H9 (cell line): ENCODE measurements around the gene FBH1. TPM values are rescaled to one million over a fixed set of nuclear protein-coding genes. Genes with fewer than 3 reads are reported as not detected.

Experiments used
- DNase-seq: peaks from one replicate; pipeline ENCODE4 v3.0.0-alpha.2; 2017
- H2AFZ ChIP-seq: one replicate; pipeline ENCODE4 v1.6.1; 2013; ENCODE audit warnings: mild to moderate bottlenecking, low read length, control low read depth, moderate library complexity
- H2AK5ac ChIP-seq: 2 replicates; pipeline ENCODE4 v1.6.1; 2013; ENCODE audit warnings: low read length, control low read depth, mixed read lengths; ENCODE audit not compliant: insufficient read length
- H2BK120ac ChIP-seq: one replicate; pipeline ENCODE4 v1.6.1; 2013; ENCODE audit warnings: low read depth, mild to moderate bottlenecking, low read length, control low read depth, inconsistent platforms; ENCODE audit not compliant: poor library complexity, severe bottlenecking
- H2BK12ac ChIP-seq: 2 replicates; pipeline ENCODE4 v1.6.1; 2013; ENCODE audit warnings: low read length, control low read depth, mixed read lengths, low read depth; ENCODE audit not compliant: insufficient read length
- H2BK15ac ChIP-seq: 2 replicates; pipeline ENCODE4 v1.6.1; 2013; ENCODE audit warnings: low read depth, low read length, control low read depth
- H2BK20ac ChIP-seq: one replicate; pipeline ENCODE4 v1.6.1; 2013; ENCODE audit warnings: low read depth, mild to moderate bottlenecking, low read length, control low read depth, inconsistent platforms; ENCODE audit not compliant: poor library complexity, severe bottlenecking
- H2BK5ac ChIP-seq: 2 replicates; pipeline ENCODE4 v1.6.1; 2013; ENCODE audit warnings: low read length, control low read depth, mixed read lengths; ENCODE audit not compliant: insufficient read length
- H3K14ac ChIP-seq: 2 replicates; pipeline ENCODE4 v1.6.1; 2013; ENCODE audit warnings: low read length, control low read depth; ENCODE audit not compliant: insufficient read depth
- H3K18ac ChIP-seq: 2 replicates; pipeline ENCODE4 v1.6.1; 2013; ENCODE audit warnings: low read depth, mild to moderate bottlenecking, mixed read lengths, low read length, control low read depth; ENCODE audit not compliant: insufficient read length
- H3K23ac ChIP-seq: 2 replicates; pipeline ENCODE4 v1.6.1; 2013; ENCODE audit warnings: low read length, control low read depth, mixed read lengths, low read depth; ENCODE audit not compliant: insufficient read length
- H3K23me2 ChIP-seq: 2 replicates; pipeline ENCODE4 v1.6.1; 2013; ENCODE audit warnings: low read depth, mild to moderate bottlenecking, mixed read lengths, low read length, control low read depth; ENCODE audit not compliant: insufficient read length, poor library complexity, severe bottlenecking
- H3K27ac ChIP-seq: 2 replicates; pipeline ENCODE4 v1.5.1; 2013; ENCODE audit warnings: low read length, control low read depth, mixed read lengths, low read depth; ENCODE audit not compliant: insufficient read length
- H3K27me3 ChIP-seq: 2 replicates; pipeline ENCODE4 v1.6.1; 2013; ENCODE audit warnings: low read length, control low read depth, inconsistent platforms; ENCODE audit not compliant: insufficient read depth
- H3K4ac ChIP-seq: 2 replicates; pipeline ENCODE4 v1.6.1; 2013; ENCODE audit warnings: low read depth, mild to moderate bottlenecking, control low read depth, inconsistent platforms, low read length, moderate library complexity
- H3K4me1 ChIP-seq: 2 replicates; pipeline ENCODE4 v1.6.1; 2013; ENCODE audit warnings: low read length, control low read depth, inconsistent platforms; ENCODE audit not compliant: insufficient read depth
- H3K4me2 ChIP-seq: 2 replicates; pipeline ENCODE4 v1.6.1; 2013; ENCODE audit warnings: low read length, control low read depth, mixed read lengths; ENCODE audit not compliant: insufficient read length, insufficient read depth
- H3K56ac ChIP-seq: 2 replicates; pipeline ENCODE4 v1.6.1; 2013; ENCODE audit warnings: low read depth, mild to moderate bottlenecking, mixed read lengths, low read length, control low read depth; ENCODE audit not compliant: insufficient read length
- H3K79me1 ChIP-seq: 2 replicates; pipeline ENCODE4 v1.6.1; 2013; ENCODE audit warnings: low read depth, mild to moderate bottlenecking, moderate library complexity, low read length, control low read depth, inconsistent platforms; ENCODE audit not compliant: insufficient read depth, poor library complexity, severe bottlenecking
- H3K79me2 ChIP-seq: 2 replicates; pipeline ENCODE4 v1.6.1; 2013; ENCODE audit warnings: low read length, control low read depth, inconsistent platforms; ENCODE audit not compliant: insufficient read depth
- H3K9ac ChIP-seq: 2 replicates; pipeline ENCODE4 v1.6.1; 2013; ENCODE audit warnings: low read length, control low read depth, mixed read lengths; ENCODE audit not compliant: insufficient read length; ENCODE audit errors: extremely low read depth
- H3K9me3 ChIP-seq: one replicate; pipeline ENCODE4 v1.6.1; 2013; ENCODE audit warnings: low read depth, low read length, inconsistent platforms; ENCODE audit not compliant: control insufficient read depth
- H3T11ph ChIP-seq: one replicate; pipeline ENCODE4 v1.6.1; 2013; ENCODE audit warnings: mild to moderate bottlenecking, low read length, control low read depth, inconsistent platforms
- H4K20me1 ChIP-seq: one replicate; pipeline ENCODE4 v1.6.1; 2013; ENCODE audit not compliant: control insufficient read depth, insufficient read length, insufficient read depth
- H4K5ac ChIP-seq: 2 replicates; pipeline ENCODE4 v1.6.1; 2013; ENCODE audit warnings: low read depth, mild to moderate bottlenecking, mixed read lengths, low read length, control low read depth; ENCODE audit not compliant: insufficient read length
- H4K8ac ChIP-seq: replicated peaks from 2 replicates; pipeline ENCODE4 v1.6.1; 2013; ENCODE audit warnings: low read length, control low read depth, mixed read lengths, low read depth; ENCODE audit not compliant: insufficient read length
- H4K91ac ChIP-seq: 2 replicates; pipeline ENCODE4 v1.6.1; 2013; ENCODE audit warnings: low read depth, mild to moderate bottlenecking, moderate library complexity, mixed read lengths, low read length, control low read depth; ENCODE audit not compliant: insufficient read length
- H3K27ac Mint-ChIP-seq, 3 experiments: 2 replicates in 2 of 3; 3 replicates in 1 of 3; pipeline ENCODE4 v1.8.0; 2020 to 2021; ENCODE audit warnings: mixed read lengths in 3 of 3, mild to moderate bottlenecking in 1 of 3, moderate library complexity in 1 of 3
- H3K27me3 Mint-ChIP-seq: 2 replicates; pipeline ENCODE4 v1.8.0; 2021; ENCODE audit warnings: low read depth, mild to moderate bottlenecking, moderate library complexity, mixed read lengths
- H3K36me3 Mint-ChIP-seq, 3 experiments: 2 replicates in 2 of 3; 3 replicates in 1 of 3; pipeline ENCODE4 v1.8.0; 2020 to 2021; ENCODE audit warnings: low read depth in 3 of 3, mixed read lengths in 3 of 3; ENCODE audit not compliant: insufficient read depth in 1 of 3
- H3K4me1 Mint-ChIP-seq, 2 experiments: 2 replicates each; pipeline ENCODE4 v1.8.0; 2020; ENCODE audit warnings: mixed read lengths in 2 of 2
- H3K4me3 Mint-ChIP-seq, 2 experiments: 2 replicates in 1 of 2; 3 replicates in 1 of 2; pipeline ENCODE4 v1.8.0; 2020 to 2021; ENCODE audit warnings: mild to moderate bottlenecking in 2 of 2, mixed read lengths in 2 of 2, moderate library complexity in 1 of 2
- H3K9me3 Mint-ChIP-seq, 2 experiments: 2 replicates in 1 of 2; 3 replicates in 1 of 2; pipeline ENCODE4 v1.8.0; 2020; ENCODE audit warnings: mild to moderate bottlenecking in 2 of 2, mixed read lengths in 2 of 2, moderate library complexity in 1 of 2
- CTCF ChIP-seq: fragments of 200-600 bp; sonication (generic); conservative IDR thresholded peaks from 3 replicates; pipeline ENCODE4 v1.8.0; 2021; ENCODE audit warnings: antibody characterized with exemption, mild to moderate bottlenecking
- WGBS: extraction: QIAGEN DNeasy Blood & Tissue Kit; methylation state at CpG from one replicate; pipeline ENCODE4 v1.1.7; 2013; ENCODE audit warnings: missing lambda C conversion rate, low lambda C conversion rate, mixed read lengths; ENCODE audit not compliant: insufficient read length; ENCODE audit errors: extremely low coverage; 5-methylcytosine and 5-hydroxymethylcytosine counted together
- total RNA-seq: library from RNA; stranded (reverse); gene quantifications from 2 replicates; pipeline ENCODE4 v1.2.1, GENCODE V29; 2021

The FBH1 gene
- total RNA-seq, 1 experiment from 2014 or later = 52.2 TPM

GRCh38 chr10:5948208-5948585 is 58.2 kb downstream of the FBH1 start:
- Histone ChIP-seq H3K27ac (no peak overlapping the region), H2BK5ac (no peak overlapping the region), H4K8ac (no peak overlapping the region), H4K20me1 (no peaks in the 10 kb centered on the region), H3K18ac (no peak overlapping the region), H2BK20ac (no peak overlapping the region), H3K14ac (no peak overlapping the region), H2AK5ac (no peak overlapping the region), H3K23ac (no peak overlapping the region), H2BK12ac (no peak overlapping the region), H4K5ac (no peak overlapping the region), H4K91ac (no peak overlapping the region), H3K4ac (no peak overlapping the region), H3T11ph (no peak overlapping the region), H2BK15ac (no peak overlapping the region), H3K56ac (no peak overlapping the region), H3K4me2 (no peak overlapping the region), H3K27me3 (no peaks in the 10 kb centered on the region), H2BK120ac (no peak overlapping the region), H3K23me2 (peaks cover 3% of the 10 kb centered on the region), H3K9ac (no peak overlapping the region), H3K79me1 (no peaks in the 10 kb centered on the region), H3K79me2 (no peaks in the 10 kb centered on the region), H3K4me1 (peaks cover 8% of the 10 kb centered on the region; the same call in 1 of the 2 replicates), H2AFZ (no peak overlapping the region), H3K9me3 (no peaks in the 10 kb centered on the region)
- DNase-seq = no peak
- Mint-ChIP-seq H3K36me3 (no peaks in the 10 kb centered on the region), H3K4me1 (peaks cover 32 to 38% of the 10 kb centered on the region in 2 experiments), H3K4me3 (no peak overlapping the region), H3K27me3 (peaks cover 5% of the 10 kb centered on the region), H3K27ac (no peak overlapping the region), H3K9me3 (no peaks in the 10 kb centered on the region)
- no CpG with 5 or more reads among the region's 6 CpGs for WGBS
- no peak for TF ChIP-seq CTCF
